Spleen (tissue), 11 donors: ENCODE measurements around the gene PIP4P1. TPM values are rescaled to one million over a fixed set of nuclear protein-coding genes. Genes with fewer than 3 reads are reported as not detected.

Source experiments
- DNase-seq: peaks from one replicate; pipeline ENCODE4 v3.0.0-alpha.2; 2020
- H3K27ac ChIP-seq, 8 donors: fragments of 200-600 bp; sonication (generic) in 7 of 8; 1 replicate in 4 of 8; 2 replicates in 4 of 8; pipeline versions ENCODE4 v1.5.0 to v1.8.0; 2016 to 2021; ENCODE audit warnings: inconsistent platforms in 4 of 8, mild to moderate bottlenecking in 4 of 8, moderate library complexity in 1 of 8
- H3K27me3 ChIP-seq, 7 donors: fragments of 200-600 bp; sonication (generic) in 6 of 7; replicated peaks in 1 of 7; 1 replicate in 4 of 7; 2 replicates in 3 of 7; pipeline versions ENCODE4 v1.5.0 to v1.8.0; 2016 to 2021; ENCODE audit warnings: inconsistent platforms in 3 of 7, mild to moderate bottlenecking in 1 of 7
- H3K36me3 ChIP-seq, 6 donors: fragments of 200-600 bp; sonication (generic) in 5 of 6; 1 replicate in 4 of 6; 2 replicates in 2 of 6; pipeline versions ENCODE4 v1.5.0 to v1.8.0; 2016 to 2021; ENCODE audit warnings: inconsistent platforms in 2 of 6
- H3K4me1 ChIP-seq, 6 donors: fragments of 200-600 bp; sonication (generic) in 5 of 6; 1 replicate in 3 of 6; 2 replicates in 3 of 6; pipeline versions ENCODE4 v1.5.0 to v1.8.0; 2016 to 2021; ENCODE audit warnings: inconsistent platforms in 3 of 6
- H3K4me3 ChIP-seq, 8 donors: fragments of 200-600 bp; sonication (generic) in 7 of 8; 1 replicate in 4 of 8; 2 replicates in 4 of 8; pipeline versions ENCODE4 v1.5.0 to v1.8.0; 2016 to 2021; ENCODE audit warnings: inconsistent platforms in 4 of 8, mild to moderate bottlenecking in 4 of 8, moderate library complexity in 2 of 8
- H3K9me3 ChIP-seq, 8 donors: fragments of 200-600 bp; sonication (generic) in 7 of 8; 1 replicate in 4 of 8; 2 replicates in 4 of 8; pipeline versions ENCODE4 v1.5.0 to v1.8.0; 2016 to 2021; ENCODE audit warnings: inconsistent platforms in 4 of 8
- POLR2A ChIP-seq, 3 donors: fragments of 450-650 bp; IDR thresholded peaks; one replicate each; pipeline ENCODE4 v1.5.1; 2017; ENCODE audit warnings: antibody characterized with exemption in 3 of 3, mild to moderate bottlenecking in 1 of 3
- POLR2AphosphoS5 ChIP-seq, 3 donors: sonication (generic); formaldehyde crosslinking; IDR thresholded peaks; one replicate each; pipeline ENCODE4 v1.5.1; 2017; ENCODE audit warnings: antibody characterized with exemption in 3 of 3
- WGBS, 5 donors: extraction: QIAGEN DNeasy Blood & Tissue Kit in 3 of 5; methylation state at CpG; one replicate each; pipeline versions ENCODE4 v1.1.5 to v1.1.7; 2013 to 2018; 5-methylcytosine and 5-hydroxymethylcytosine counted together
- intact Hi-C: fragments of 100-400 bp; cut with DNase I; formaldehyde crosslinking; loops from one replicate; pipeline ENCODE4 v1.15.0; 2023; ENCODE audit warnings: low total_unique reads
- polyA plus RNA-seq, 3 donors: library from polyadenylated mRNA; stranded (reverse); fragments of 200-250 nt; gene quantifications; one replicate each; pipeline ENCODE4 v1.2.1, GENCODE V29; 2013
- total RNA-seq, 7 donors: library from RNA; depleted of rRNA in 3 of 7; stranded (reverse); fragments of >200 nt in 3 of 7; fragmentation: NEBNext Ultra II Directional in 4 of 7; extraction: Animal tissue kit (Norgen Biotek cat#: 25700) in 4 of 7; gene quantifications; one replicate each; pipeline versions ENCODE4 v1.1.0 to v1.2.1, GENCODE V29; 2016 to 2021
- TF ChIP-seq, protein P1 (sequence below), 11 experiments: fragments of 200-600 bp in 7 of 11; fragments of 450-650 bp in 4 of 11; sonication (generic) in 4 of 11; IDR thresholded peaks in 8 of 11; conservative IDR thresholded peaks in 3 of 11; 1 replicate in 7 of 11; 2 replicates in 4 of 11; pipeline versions ENCODE4 v1.4.0 to v1.8.0; 2016 to 2021; ENCODE audit warnings: antibody characterized with exemption in 11 of 11, inconsistent platforms in 4 of 11, mild to moderate bottlenecking in 1 of 11
- donor health status: healthy with polysubstance abuse.
- donor health status: DM: no; HTN: no; CAD: no; lungs with moderate emphysema.
- donor health status: DM: no; HTN: no; CAD: no.
- donor health status: Bipolar disorder and iron deficiency.
- donor health status: healthy.
- donor health status: DM: no; HTN: no; CAD: no.
- donor health status: DM: yes; HTN: yes; CAD: no.

PIP4P1 gene
- total and polyA plus RNA-seq, 10 donors = 32.5 to 79.6 (median 39.5) TPM

DNA sequence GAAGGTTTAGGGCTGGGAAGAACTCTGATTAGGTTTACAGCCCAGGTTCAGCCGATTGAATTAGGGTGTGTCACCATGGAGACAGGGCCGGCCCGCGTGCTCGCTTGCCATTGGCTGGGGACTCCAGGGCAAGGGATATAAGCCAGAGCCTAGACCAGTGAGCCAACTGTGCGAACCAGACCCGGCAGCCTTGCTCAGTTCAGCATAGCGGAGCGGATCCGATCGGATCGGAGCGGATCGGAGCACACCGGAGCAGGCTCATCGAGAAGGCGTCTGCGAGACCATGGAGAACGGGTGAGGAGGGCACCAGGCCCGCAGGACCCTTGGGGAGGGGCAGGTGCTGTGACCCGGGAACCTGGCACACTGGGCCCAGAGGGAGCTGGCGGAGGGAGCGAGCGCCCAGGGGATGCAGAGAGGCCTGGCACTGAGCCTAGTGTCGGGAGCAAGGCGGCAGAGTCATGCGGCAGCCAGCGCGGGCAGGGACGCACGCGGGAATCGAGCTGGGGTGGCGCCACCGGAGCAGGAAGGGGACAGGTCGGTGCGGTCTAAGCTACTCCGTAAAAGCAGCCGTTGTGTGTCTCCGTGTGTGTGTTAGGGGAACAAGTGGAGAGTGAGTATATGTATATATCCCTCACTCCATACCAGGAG, 8.1 kb upstream of the PIP4P1 start, which contains the start of gene PNP:
Gene PNP (plus strand): TSS at position 165 of the 648 bp plus-strand sequence. CDS start 119 bp downstream, at position 284.
- Histone ChIP-seq H3K27me3 (no peaks in the 10 kb centered on the region), H3K4me3 (peak within 1 kb of the TSS; percentile 69 to 94 (median 87)), H3K4me1 (peaks cover 14 to 61% (median 41%) of the 10 kb centered on the region in 6 donors), H3K9me3 (no peaks in the 10 kb centered on the region), H3K27ac (peak within 1 kb of the TSS; percentile 86 to 95 (median 91)), H3K36me3 (peaks cover 0 to 25% (median 22%) of the 10 kb centered on the region in 6 donors)
- WGBS, 5 donors = 0% methylated on average over 7 to 40 of the region's 40 CpGs
- intact Hi-C loops = loop anchor here (10.0 kb wide), 1 partner anchor 55 kb away; the partner anchor contains the start of gene TEP1
- TF ChIP-seq POLR2AphosphoS5 (IDR thresholded peaks at IDR 0.05) (peak; percentile 100), POLR2A (IDR thresholded peaks at IDR 0.05) (peak; percentile 57 to 99 (median 97))
- TF ChIP-seq, protein P1, sequence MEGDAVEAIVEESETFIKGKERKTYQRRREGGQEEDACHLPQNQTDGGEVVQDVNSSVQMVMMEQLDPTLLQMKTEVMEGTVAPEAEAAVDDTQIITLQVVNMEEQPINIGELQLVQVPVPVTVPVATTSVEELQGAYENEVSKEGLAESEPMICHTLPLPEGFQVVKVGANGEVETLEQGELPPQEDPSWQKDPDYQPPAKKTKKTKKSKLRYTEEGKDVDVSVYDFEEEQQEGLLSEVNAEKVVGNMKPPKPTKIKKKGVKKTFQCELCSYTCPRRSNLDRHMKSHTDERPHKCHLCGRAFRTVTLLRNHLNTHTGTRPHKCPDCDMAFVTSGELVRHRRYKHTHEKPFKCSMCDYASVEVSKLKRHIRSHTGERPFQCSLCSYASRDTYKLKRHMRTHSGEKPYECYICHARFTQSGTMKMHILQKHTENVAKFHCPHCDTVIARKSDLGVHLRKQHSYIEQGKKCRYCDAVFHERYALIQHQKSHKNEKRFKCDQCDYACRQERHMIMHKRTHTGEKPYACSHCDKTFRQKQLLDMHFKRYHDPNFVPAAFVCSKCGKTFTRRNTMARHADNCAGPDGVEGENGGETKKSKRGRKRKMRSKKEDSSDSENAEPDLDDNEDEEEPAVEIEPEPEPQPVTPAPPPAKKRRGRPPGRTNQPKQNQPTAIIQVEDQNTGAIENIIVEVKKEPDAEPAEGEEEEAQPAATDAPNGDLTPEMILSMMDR (IDR thresholded peaks at IDR 0.05 in 8 of 11, conservative IDR thresholded peaks at IDR 0.05 in 3 of 11) = no peak
- DNase-seq = peak; percentile 97

DNA sequence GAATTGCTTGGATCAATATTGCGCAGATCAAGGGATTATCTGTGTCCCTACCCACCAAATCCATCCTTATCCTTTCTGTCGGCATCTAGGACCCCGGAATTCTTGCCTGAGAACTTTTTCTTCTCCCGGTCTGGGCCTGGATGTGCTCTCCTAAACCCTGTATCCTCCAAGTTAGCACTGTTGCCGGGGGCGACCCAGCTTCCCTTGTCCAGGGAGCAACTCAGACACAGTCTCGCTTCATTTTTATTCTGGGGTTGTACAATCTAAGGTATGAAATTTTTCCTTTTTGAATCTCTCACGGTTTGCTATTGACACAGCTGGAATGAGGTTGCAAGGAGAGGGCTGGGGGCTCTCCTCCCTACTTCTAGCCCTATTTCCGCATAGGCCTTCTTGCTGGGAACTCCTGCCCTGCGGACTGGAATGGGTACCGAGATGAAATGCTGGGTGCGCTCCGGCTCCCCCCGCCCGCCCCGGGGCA, 7.6 kb upstream of the PIP4P1 start:
- TF ChIP-seq POLR2A (IDR thresholded peaks at IDR 0.05) (no peak), POLR2AphosphoS5 (IDR thresholded peaks at IDR 0.05) (no peak)
- TF ChIP-seq, protein P1 (IDR thresholded peaks at IDR 0.05 in 8 of 11, conservative IDR thresholded peaks at IDR 0.05 in 3 of 11) = no peak
- no peaks in the 10 kb centered on the region for H3K27me3 ChIP-seq
- intact Hi-C loops = loop anchor here (10.0 kb wide), 1 partner anchor 54 kb away; the partner anchor contains the start of gene TEP1
- H3K36me3 ChIP-seq = peaks cover 0 to 20% (median 17%) of the 10 kb centered on the region in 6 donors
- H3K4me3 ChIP-seq = peak overlapping the region; percentile 69 to 94 (median 87)
- peaks cover 14 to 56% (median 41%) of the 10 kb centered on the region in 6 donors for H3K4me1 ChIP-seq
- peak overlapping the region; percentile 86 to 95 (median 91) for H3K27ac ChIP-seq
- peak; percentile 80 for DNase-seq
- 32 to 35% (median 34%) methylated on average over 16 of the region's 16 CpGs for WGBS, 5 donors
- no peaks in the 10 kb centered on the region for H3K9me3 ChIP-seq

DNA sequence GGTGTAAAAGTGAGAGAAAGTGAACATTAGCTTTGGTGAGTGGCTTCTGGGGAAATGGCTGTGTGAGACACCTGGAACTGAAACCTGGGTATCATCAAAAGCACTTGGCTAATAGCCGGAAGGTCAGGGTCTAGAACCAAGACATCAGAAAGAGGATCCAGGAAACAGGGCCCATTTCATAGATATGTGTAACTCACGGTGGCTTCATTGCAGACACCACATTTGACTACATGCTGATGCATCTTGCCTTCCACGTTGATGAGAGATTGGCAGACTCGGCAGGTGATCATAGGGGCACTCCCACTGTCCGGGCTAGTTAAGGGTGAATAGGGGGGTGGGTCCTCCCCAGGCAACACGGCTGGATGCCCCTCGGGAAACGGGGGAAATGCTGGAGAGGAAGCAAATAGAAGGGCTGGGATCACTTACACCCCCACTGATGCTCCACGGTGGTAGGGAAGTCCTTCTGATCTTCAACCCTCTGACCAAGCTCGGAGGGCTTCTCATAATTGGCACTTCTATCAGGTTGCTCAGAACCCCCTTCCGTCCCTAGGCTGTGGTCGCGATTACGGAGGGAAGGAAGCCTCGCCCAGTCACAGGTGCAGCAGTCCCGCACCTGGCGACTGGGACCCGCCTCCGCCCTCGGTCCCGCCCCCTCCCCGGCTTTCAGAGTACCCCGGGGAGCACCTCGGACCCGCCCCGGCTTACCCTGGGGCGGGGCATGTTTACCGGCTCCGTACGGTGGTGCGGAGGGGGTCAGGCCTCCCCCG, 593 bp downstream of the PIP4P1 start:
- no peak for DNase-seq
- Histone ChIP-seq H3K36me3 (peaks cover 3 to 43% (median 37%) of the 10 kb centered on the region in 6 donors), H3K27me3 (no peaks in the 10 kb centered on the region), H3K27ac (peak overlapping the region; percentile 92 to 99 (median 98)), H3K9me3 (no peaks in the 10 kb centered on the region), H3K4me3 (peak overlapping the region; percentile 78 to 95 (median 86)), H3K4me1 (peaks cover 30 to 72% (median 58%) of the 10 kb centered on the region in 6 donors)
- intact Hi-C loops = loop anchor here (10.0 kb wide), 1 partner anchor 46 kb away; the partner anchor contains the start of gene TEP1
- TF ChIP-seq, protein P1 (IDR thresholded peaks at IDR 0.05 in 8 of 11, conservative IDR thresholded peaks at IDR 0.05 in 3 of 11) = no peak
- peak in 1 of 3 donors; percentile 21 for TF ChIP-seq POLR2AphosphoS5 (IDR thresholded peaks at IDR 0.05)
- TF ChIP-seq POLR2A (IDR thresholded peaks at IDR 0.05) = no peak
- WGBS, 5 donors = 3 to 4% (median 4%) methylated on average over 16 to 32 of the region's 32 CpGs
